H1 (cell line): Measurements from ENCODE around the gene HS2ST1. TPM values are rescaled to one million over a fixed set of nuclear protein-coding genes. Genes with fewer than 3 reads are reported as not detected.

ENCODE experiments used
- CTCF ChIA-PET: fragments of 300-600 bp; sonication (Branson Sonifier 250); formaldehyde crosslinking; loops from one replicate; lab custom pipeline; 2021; ENCODE audit not compliant: partially characterized antibody; lab: Charles Lee
- POLR2A ChIA-PET: fragments of 300-600 bp; sonication (Branson Sonifier 250); formaldehyde crosslinking; loops from one replicate; lab custom pipeline; 2021; ENCODE audit warnings: inconsistent platforms; ENCODE audit not compliant: partially characterized antibody; lab: Charles Lee
- DNase-seq, 2 experiments: peaks; one replicate each; pipeline versions ENCODE4 v3.0.0 to v3.0.0-alpha.2; 2010 to 2022; ENCODE audit warnings: low spot score in 2 of 2, low read depth in 1 of 2, mixed read lengths in 1 of 2
- FAIRE-seq: peaks from 2 replicates; lab custom pipeline; 2011; peaks lifted over from hg19 to GRCh38; lab: Jason Lieb, UNC
- H2AFZ ChIP-seq: 2 replicates; pipeline ENCODE4 v1.8.1; 2012; ENCODE audit warnings: low read length, inconsistent platforms
- H2AK5ac ChIP-seq: 2 replicates; pipeline ENCODE4 v1.6.1; 2013; ENCODE audit warnings: low read depth, low read length
- H2BK120ac ChIP-seq: replicated peaks from 2 replicates; pipeline ENCODE3; 2013; ENCODE audit warnings: low read depth, low read length, inconsistent platforms
- H2BK12ac ChIP-seq: 2 replicates; pipeline ENCODE4 v1.6.1; 2013; ENCODE audit warnings: low read depth, low read length
- H2BK15ac ChIP-seq: 2 replicates; pipeline ENCODE4 v1.6.1; 2013; ENCODE audit warnings: low read length
- H2BK20ac ChIP-seq: 2 replicates; pipeline ENCODE4 v1.6.1; 2013; ENCODE audit warnings: low read length
- H2BK5ac ChIP-seq: 2 replicates; pipeline ENCODE4 v1.6.1; 2013; ENCODE audit warnings: low read depth, low read length
- H3K14ac ChIP-seq: 2 replicates; pipeline ENCODE4 v1.6.1; 2013; ENCODE audit warnings: inconsistent platforms; ENCODE audit not compliant: insufficient read length
- H3K18ac ChIP-seq: 2 replicates; pipeline ENCODE4 v1.6.1; 2013; ENCODE audit warnings: low read length; ENCODE audit errors: extremely low read depth
- H3K23ac ChIP-seq: 2 replicates; pipeline ENCODE4 v1.6.1; 2013; ENCODE audit warnings: inconsistent platforms; ENCODE audit not compliant: insufficient read length
- H3K23me2 ChIP-seq: 2 replicates; pipeline ENCODE4 v1.6.1; 2013; ENCODE audit warnings: low read depth, low read length
- H3K27ac ChIP-seq: 2 replicates; pipeline ENCODE4 v1.6.1; 2011; ENCODE audit warnings: low read depth, low read length, inconsistent platforms
- H3K27me3 ChIP-seq, 4 experiments: replicated peaks in 1 of 4; 1 replicate in 1 of 4; 2 replicates in 3 of 4; pipeline versions ENCODE4 v1.6.1 to v1.8.1; 2011 to 2013; ENCODE audit warnings: low read length in 3 of 4, mild to moderate bottlenecking in 3 of 4, inconsistent platforms in 2 of 4, mixed read lengths in 2 of 4, moderate library complexity in 1 of 4; ENCODE audit not compliant: control insufficient read depth in 3 of 4, insufficient read depth in 3 of 4; ENCODE audit errors: extremely low read depth in 1 of 4
- H3K36me3 ChIP-seq, 4 experiments: 2 replicates each; pipeline versions ENCODE4 v1.6.1 to v1.8.1; 2011 to 2013; ENCODE audit warnings: mild to moderate bottlenecking in 4 of 4, low read length in 3 of 4, moderate library complexity in 2 of 4, control low read depth in 1 of 4, inconsistent platforms in 1 of 4; ENCODE audit not compliant: insufficient read depth in 4 of 4, control insufficient read depth in 2 of 4
- H3K4ac ChIP-seq: replicated peaks from 2 replicates; pipeline ENCODE3; 2013; ENCODE audit warnings: low read length, low read depth, mixed read lengths, inconsistent platforms; ENCODE audit not compliant: insufficient read length
- H3K4me1 ChIP-seq, 4 experiments: replicated peaks in 1 of 4; 1 replicate in 1 of 4; 2 replicates in 3 of 4; pipeline versions ENCODE4 v1.6.1 to v1.8.1; 2011 to 2013; ENCODE audit warnings: low read length in 3 of 4, inconsistent platforms in 2 of 4, mixed read lengths in 1 of 4; ENCODE audit not compliant: insufficient read depth in 4 of 4, control insufficient read depth in 3 of 4
- H3K4me2 ChIP-seq, 2 experiments: 2 replicates each; pipeline versions ENCODE4 v1.6.1 to v1.8.1; 2011 to 2013; ENCODE audit warnings: low read depth in 2 of 2, low read length in 2 of 2, control low read depth in 1 of 2, inconsistent platforms in 1 of 2, mild to moderate bottlenecking in 1 of 2; ENCODE audit not compliant: insufficient read depth in 1 of 2
- H3K4me3 ChIP-seq, 4 experiments: fragments of 200-600, 300-600 bp in 1 of 4; sonication (generic), shearing (Covaris generic), sonication (Bioruptor Twin) in 1 of 4; 2 replicates each; pipeline versions ENCODE4 v1.5.1 to v1.8.1; 2011 to 2016; ENCODE audit warnings: low read length in 4 of 4, low read depth in 3 of 4, control low read depth in 2 of 4, inconsistent platforms in 2 of 4, mild to moderate bottlenecking in 2 of 4, mixed read lengths in 1 of 4, moderate library complexity in 1 of 4; ENCODE audit not compliant: insufficient read depth in 2 of 4; ENCODE audit errors: extremely low read depth in 1 of 4
- H3K56ac ChIP-seq: replicated peaks from 2 replicates; pipeline ENCODE3; 2013; ENCODE audit warnings: low read depth, mild to moderate bottlenecking, mixed read lengths, low read length, inconsistent platforms; ENCODE audit not compliant: insufficient read length
- H3K79me1 ChIP-seq: 2 replicates; pipeline ENCODE4 v1.6.1; 2013; ENCODE audit warnings: low read depth, low read length, control low read depth
- H3K79me2 ChIP-seq, 2 experiments: 2 replicates each; pipeline versions ENCODE4 v1.6.1 to v1.8.1; 2012 to 2013; ENCODE audit warnings: low read length in 2 of 2, mild to moderate bottlenecking in 2 of 2, inconsistent platforms in 1 of 2; ENCODE audit not compliant: insufficient read depth in 2 of 2, control insufficient read depth in 1 of 2
- H3K9ac ChIP-seq, 4 experiments: replicated peaks in 1 of 4; 1 replicate in 1 of 4; 2 replicates in 3 of 4; pipeline versions ENCODE4 v1.6.1 to v1.8.1; 2011 to 2013; ENCODE audit warnings: low read depth in 3 of 4, low read length in 3 of 4, control low read depth in 2 of 4, mild to moderate bottlenecking in 2 of 4, moderate library complexity in 2 of 4, inconsistent platforms in 1 of 4; ENCODE audit errors: extremely low read depth in 1 of 4
- H3K9me3 ChIP-seq, 2 experiments: 2 replicates each; pipeline versions ENCODE4 v1.6.1 to v1.8.1; 2012 to 2013; ENCODE audit warnings: mild to moderate bottlenecking in 2 of 2, moderate library complexity in 2 of 2, control low read depth in 1 of 2, inconsistent platforms in 1 of 2, low read depth in 1 of 2, low read length in 1 of 2, mixed read lengths in 1 of 2; ENCODE audit not compliant: insufficient read depth in 2 of 2
- H4K20me1 ChIP-seq, 2 experiments: replicated peaks in 1 of 2; 2 replicates each; pipeline versions ENCODE3 to v1.8.1; 2011 to 2013; ENCODE audit warnings: inconsistent platforms in 2 of 2, low read length in 2 of 2, mild to moderate bottlenecking in 1 of 2; ENCODE audit not compliant: insufficient read depth in 2 of 2, control insufficient read depth in 1 of 2
- H4K5ac ChIP-seq: 2 replicates; pipeline ENCODE4 v1.6.1; 2013; ENCODE audit warnings: low read length, low read depth, mixed read lengths, inconsistent platforms; ENCODE audit not compliant: insufficient read length
- H4K8ac ChIP-seq: 2 replicates; pipeline ENCODE4 v1.8.0; 2013; ENCODE audit warnings: mild to moderate bottlenecking, moderate library complexity, low read length, inconsistent platforms; ENCODE audit not compliant: insufficient read depth; ENCODE audit errors: extremely low read depth
- H4K91ac ChIP-seq: replicated peaks from 2 replicates; pipeline ENCODE3; 2013; ENCODE audit warnings: low read length, mixed read lengths, inconsistent platforms; ENCODE audit not compliant: insufficient read length
- KDM4A ChIP-seq: IDR thresholded peaks from one replicate; pipeline ENCODE4 v1.7.1; 2012; ENCODE audit warnings: low read depth, mild to moderate bottlenecking, moderate library complexity, low read length, inconsistent platforms; ENCODE audit not compliant: severe bottlenecking
- NANOG ChIP-seq: IDR thresholded peaks from 2 replicates; pipeline ENCODE4 v1.6.1; 2011; ENCODE audit warnings: low read length, low read depth, mild to moderate bottlenecking, inconsistent platforms; ENCODE audit not compliant: insufficient read depth, poor library complexity, severe bottlenecking
- POLR2AphosphoS5 ChIP-seq: IDR thresholded peaks from 2 replicates; pipeline ENCODE4 v1.6.1; 2011; ENCODE audit warnings: low read depth, low read length
- WGBS, 2 experiments: shearing (Covaris generic) in 1 of 2; methylation state at CpG; one replicate each; pipeline versions ENCODE4 v1.1.6 to v1.1.7; 2013 to 2015; ENCODE audit warnings: low lambda C conversion rate in 2 of 2, mixed read lengths in 2 of 2, inconsistent platforms in 1 of 2, low coverage in 1 of 2, missing lambda C conversion rate in 1 of 2; ENCODE audit not compliant: insufficient replicate concordance in 2 of 2, insufficient coverage in 1 of 2, insufficient read length in 1 of 2; ENCODE audit errors: extremely low coverage in 1 of 2, missing lambda C conversion rate in 1 of 2; 5-methylcytosine and 5-hydroxymethylcytosine counted together
- polyA plus RNA-seq, 7 experiments: library from polyadenylated mRNA; depleted of rRNA in 3 of 7; stranded (reverse) in 5 of 7; unstranded in 2 of 7; fragments of >200 nt in 5 of 7; fragments of 200-250 nt in 2 of 7; gene quantifications; 1 replicate in 5 of 7; 2 replicates in 1 of 7; 4 replicates in 1 of 7; pipeline versions ENCODE4 v1.2.1 to v1.2.3, GENCODE V29; 2011 to 2013; ENCODE audit warnings: missing spikeins in 2 of 7, mixed read lengths in 2 of 7
- total RNA-seq: library from RNA; stranded (reverse); fragmentation: NEBNext Ultra II Directional; extraction: Animal tissue kit (Norgen Biotek cat#: 25700); gene quantifications from 2 replicates; pipeline ENCODE4 v1.2.1, GENCODE V29; 2021

The HS2ST1 gene
- total and polyA plus RNA-seq, 2 of the 8 experiments (the other 6 are each of a cell fraction or from before 2014, with no cell fraction given): 5.2 to 28.3 TPM

DNA sequence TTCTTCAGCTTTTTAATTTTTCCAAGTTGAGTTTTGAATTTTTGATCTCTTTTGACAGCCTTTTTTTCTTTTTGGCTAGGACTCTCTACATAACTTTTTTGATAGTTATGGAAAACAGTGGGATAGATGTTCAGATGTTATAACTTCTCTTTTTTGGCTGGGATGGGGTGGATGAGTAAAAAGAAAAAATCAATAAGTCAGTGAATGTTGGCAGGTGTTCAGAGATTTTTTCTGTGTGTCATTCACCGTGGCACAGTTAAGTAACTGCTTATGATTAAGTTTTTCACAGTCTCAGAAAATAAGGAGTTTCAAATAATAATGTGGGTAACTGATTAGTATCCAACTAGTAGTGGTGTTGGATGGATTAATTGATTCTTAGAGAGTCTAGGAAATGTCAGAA is 24.0 kb downstream of the HS2ST1 start:
- no peak for FAIRE-seq

More for the DNA sequence above, 24.0 kb downstream of the HS2ST1 start:
- Histone ChIP-seq H2BK120ac (no peak overlapping the region), H2AK5ac (no peak overlapping the region), H2BK15ac (no peak overlapping the region), H2BK5ac (no peak overlapping the region), H3K4me3 (peak overlapping the region in 1 of 4 experiments; percentile 36; a peak in 2 of 8 replicates), H3K27me3 (no peaks in the 10 kb centered on the region), H3K23me2 (no peaks in the 10 kb centered on the region), H2AFZ (no peak overlapping the region), H3K36me3 (no peaks in the 10 kb centered on the region), H4K8ac (no peak overlapping the region), H3K4ac (no peak overlapping the region), H3K14ac (no peak overlapping the region), H3K56ac (no peak overlapping the region), H2BK20ac (no peak overlapping the region), H4K91ac (no peak overlapping the region), H2BK12ac (no peak overlapping the region), H4K5ac (no peak overlapping the region), H3K18ac (no peak overlapping the region), H3K79me1 (peaks cover 4% of the 10 kb centered on the region; the same call in 1 of the 2 replicates), H3K79me2 (peaks cover 3 to 93% of the 10 kb centered on the region in 2 experiments), H3K9ac (no peak overlapping the region), H3K23ac (no peak overlapping the region), H3K27ac (no peak overlapping the region), H3K4me1 (peaks cover 0 to 11% (median 8%) of the 10 kb centered on the region in 4 experiments; a peak in 4 of 7 replicates), H3K4me2 (no peak overlapping the region), H3K9me3 (no peaks in the 10 kb centered on the region), H4K20me1 (peaks cover 0 to 2% of the 10 kb centered on the region in 2 experiments)
- WGBS, 2 experiments: 82% methylated on average over 1 of the region's 1 CpG; no CpG with 5 or more reads in 1 of the 2 experiments
- POLR2A ChIA-PET: interaction anchor here (7.5 kb wide), 1 partner anchor 24 kb away, joined by 49 read pairs; the partner anchor contains the start of genes HS2ST1 and SELENOF
- no peak for DNase-seq
- CTCF ChIA-PET: interaction anchor here (2.0 kb wide), 1 partner anchor 26 kb away, joined by 4 read pairs; no protein-coding TSS in a partner anchor
- no peak for TF ChIP-seq KDM4A
- no peak for TF ChIP-seq NANOG
- no peak for TF ChIP-seq POLR2AphosphoS5
